ENCODE measurements around the gene PLCL2. TPM values are rescaled to one million over a fixed set of nuclear protein-coding genes. Genes with fewer than 3 reads are reported as not detected.
A peak's percentile ranks its signal among the peaks of the same experiment; 100 is the strongest.

The PLCL2 gene
- total and polyA plus RNA-seq, 4 donors: 1.5 to 16.5 (median 9.4) TPM

DNA sequence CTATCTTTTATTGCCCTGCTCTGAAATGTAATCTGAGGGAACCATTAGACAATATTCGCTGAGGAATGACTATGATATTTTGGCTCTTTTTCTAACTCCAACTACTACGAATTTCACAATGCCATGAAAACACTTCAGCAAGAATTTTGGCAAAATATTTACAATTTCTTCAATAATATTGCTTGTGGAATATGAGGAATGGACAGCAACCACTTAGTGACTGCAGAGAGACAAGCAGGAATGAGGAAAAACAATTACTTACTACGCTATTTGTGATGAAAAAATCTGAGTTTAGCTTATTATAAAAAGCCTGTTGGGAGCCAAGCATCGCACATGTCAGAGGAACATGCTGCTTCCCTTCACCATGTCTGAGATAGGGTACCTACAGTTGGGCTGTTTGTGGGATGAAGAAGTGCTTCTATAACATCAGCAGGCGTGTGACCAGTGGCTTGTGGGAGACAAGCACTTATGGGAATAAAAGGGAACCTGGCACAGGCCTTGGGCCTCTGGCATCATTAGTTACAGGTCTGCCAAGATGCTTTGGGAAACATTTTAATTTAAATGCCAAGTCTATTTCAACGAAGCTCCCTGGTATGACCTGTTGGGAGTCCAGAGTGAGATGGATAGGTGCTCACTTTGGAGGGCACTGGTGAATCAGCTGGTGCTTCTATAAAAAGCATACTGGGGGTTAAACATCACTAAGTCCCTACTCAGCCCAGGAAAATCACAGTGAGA lies 2.7 kb upstream of the PLCL2 start (continued):
- TF ChIP-seq, protein P1, sequence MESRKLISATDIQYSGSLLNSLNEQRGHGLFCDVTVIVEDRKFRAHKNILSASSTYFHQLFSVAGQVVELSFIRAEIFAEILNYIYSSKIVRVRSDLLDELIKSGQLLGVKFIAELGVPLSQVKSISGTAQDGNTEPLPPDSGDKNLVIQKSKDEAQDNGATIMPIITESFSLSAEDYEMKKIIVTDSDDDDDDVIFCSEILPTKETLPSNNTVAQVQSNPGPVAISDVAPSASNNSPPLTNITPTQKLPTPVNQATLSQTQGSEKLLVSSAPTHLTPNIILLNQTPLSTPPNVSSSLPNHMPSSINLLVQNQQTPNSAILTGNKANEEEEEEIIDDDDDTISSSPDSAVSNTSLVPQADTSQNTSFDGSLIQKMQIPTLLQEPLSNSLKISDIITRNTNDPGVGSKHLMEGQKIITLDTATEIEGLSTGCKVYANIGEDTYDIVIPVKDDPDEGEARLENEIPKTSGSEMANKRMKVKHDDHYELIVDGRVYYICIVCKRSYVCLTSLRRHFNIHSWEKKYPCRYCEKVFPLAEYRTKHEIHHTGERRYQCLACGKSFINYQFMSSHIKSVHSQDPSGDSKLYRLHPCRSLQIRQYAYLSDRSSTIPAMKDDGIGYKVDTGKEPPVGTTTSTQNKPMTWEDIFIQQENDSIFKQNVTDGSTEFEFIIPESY (IDR thresholded peaks at IDR 0.05): no peak

DNA sequence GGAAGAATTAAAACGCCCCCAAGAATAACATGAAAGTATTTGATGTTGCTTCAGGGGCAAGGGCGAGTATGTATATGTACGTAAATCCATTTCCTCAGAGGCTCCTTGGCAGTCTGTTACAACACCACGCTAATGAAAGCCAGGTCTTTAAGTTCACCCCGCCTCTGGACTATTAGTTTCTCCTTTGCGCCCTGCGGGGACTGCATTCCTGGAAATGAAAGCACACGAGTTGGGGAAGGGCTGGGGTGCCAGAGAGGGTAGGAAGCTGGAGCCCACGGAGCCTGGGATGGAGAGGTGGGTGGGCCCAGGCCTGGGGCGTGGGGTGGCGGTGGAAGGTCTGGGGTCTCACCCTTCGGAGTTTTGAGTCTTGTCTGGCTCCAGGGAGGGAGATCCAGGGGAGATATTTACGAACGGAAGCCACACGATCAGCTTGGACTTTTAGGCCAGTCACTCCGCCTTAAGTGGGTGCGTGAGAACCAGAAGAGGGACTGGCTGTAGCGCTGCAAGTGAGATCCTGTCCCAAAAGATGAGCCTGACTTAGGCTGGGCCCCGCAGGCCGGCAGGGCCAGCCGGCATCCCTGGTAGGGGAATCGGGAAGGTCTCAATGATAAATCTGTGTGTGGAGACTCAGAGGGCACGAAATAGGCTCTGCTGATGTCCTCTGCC lies 1.6 kb upstream of the PLCL2 start:
- Histone ChIP-seq H3K4me3 (ENCODE audit: low read depth in 1 of 3, low read length in 3 of 3) (no peak overlapping the region), H3K9ac (ENCODE audit: low read depth in 1 of 2, low read length in 2 of 2) (peak overlapping the region in 1 of 2 donors; percentile 61), H3K4me1 (ENCODE audit: control insufficient read depth in 4 of 4, insufficient read depth in 4 of 4, low read length in 3 of 4) (peaks cover 2 to 24% (median 16%) of the 10 kb centered on the region in 4 donors), H3K27ac (ENCODE audit: low read depth in 1 of 2, low read length in 2 of 2) (no peak overlapping the region), H3K27me3 (ENCODE audit: control insufficient read depth in 4 of 4, insufficient read depth in 4 of 4, low read length in 3 of 4) (no peaks in the 10 kb centered on the region), H3K9me3 (ENCODE audit: control insufficient read depth in 4 of 4, low read length in 3 of 4) (no peaks in the 10 kb centered on the region), H3K36me3 (ENCODE audit: control insufficient read depth in 4 of 4, insufficient read depth in 3 of 4, low read depth in 1 of 4, low read length in 3 of 4) (no peaks in the 10 kb centered on the region)
- 89% methylated on average over 23 of the region's 23 CpGs for WGBS
- TF ChIP-seq JUND (IDR thresholded peaks at IDR 0.05) (no peak), FOXA1 (IDR thresholded peaks at IDR 0.05) (no peak), YY1 (IDR thresholded peaks at IDR 0.05) (no peak), TAF1 (conservative IDR thresholded peaks at IDR 0.05) (no peak), REST (IDR thresholded peaks at IDR 0.05) (no peak), ATF3 (IDR thresholded peaks at IDR 0.05) (no peak), FOXA2 (IDR thresholded peaks at IDR 0.05) (no peak), NR2F2 (IDR thresholded peaks at IDR 0.05) (no peak), HNF4G (IDR thresholded peaks at IDR 0.05) (no peak), EGR1 (IDR thresholded peaks at IDR 0.05; ENCODE audit: low read depth in 2 of 2) (no peak), SP1 (IDR thresholded peaks at IDR 0.05) (no peak), HNF4A (conservative IDR thresholded peaks at IDR 0.05) (no peak), GABPA (IDR thresholded peaks at IDR 0.05 in 1 of 2, conservative IDR thresholded peaks at IDR 0.05 in 1 of 2) (no peak), RXRA (IDR thresholded peaks at IDR 0.05) (no peak)
- TF ChIP-seq, protein P2, sequence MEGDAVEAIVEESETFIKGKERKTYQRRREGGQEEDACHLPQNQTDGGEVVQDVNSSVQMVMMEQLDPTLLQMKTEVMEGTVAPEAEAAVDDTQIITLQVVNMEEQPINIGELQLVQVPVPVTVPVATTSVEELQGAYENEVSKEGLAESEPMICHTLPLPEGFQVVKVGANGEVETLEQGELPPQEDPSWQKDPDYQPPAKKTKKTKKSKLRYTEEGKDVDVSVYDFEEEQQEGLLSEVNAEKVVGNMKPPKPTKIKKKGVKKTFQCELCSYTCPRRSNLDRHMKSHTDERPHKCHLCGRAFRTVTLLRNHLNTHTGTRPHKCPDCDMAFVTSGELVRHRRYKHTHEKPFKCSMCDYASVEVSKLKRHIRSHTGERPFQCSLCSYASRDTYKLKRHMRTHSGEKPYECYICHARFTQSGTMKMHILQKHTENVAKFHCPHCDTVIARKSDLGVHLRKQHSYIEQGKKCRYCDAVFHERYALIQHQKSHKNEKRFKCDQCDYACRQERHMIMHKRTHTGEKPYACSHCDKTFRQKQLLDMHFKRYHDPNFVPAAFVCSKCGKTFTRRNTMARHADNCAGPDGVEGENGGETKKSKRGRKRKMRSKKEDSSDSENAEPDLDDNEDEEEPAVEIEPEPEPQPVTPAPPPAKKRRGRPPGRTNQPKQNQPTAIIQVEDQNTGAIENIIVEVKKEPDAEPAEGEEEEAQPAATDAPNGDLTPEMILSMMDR (IDR thresholded peaks at IDR 0.05; ENCODE audit: low read depth, low read length, missing input control): no peak
- TF ChIP-seq, protein P3, sequence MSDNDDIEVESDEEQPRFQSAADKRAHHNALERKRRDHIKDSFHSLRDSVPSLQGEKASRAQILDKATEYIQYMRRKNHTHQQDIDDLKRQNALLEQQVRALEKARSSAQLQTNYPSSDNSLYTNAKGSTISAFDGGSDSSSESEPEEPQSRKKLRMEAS (IDR thresholded peaks at IDR 0.05): no peak
- no peak for DNase-seq (ENCODE audit: low spot score)
